ENCODE measurements around the gene ABHD8.

Gene ABHD8

DNA sequence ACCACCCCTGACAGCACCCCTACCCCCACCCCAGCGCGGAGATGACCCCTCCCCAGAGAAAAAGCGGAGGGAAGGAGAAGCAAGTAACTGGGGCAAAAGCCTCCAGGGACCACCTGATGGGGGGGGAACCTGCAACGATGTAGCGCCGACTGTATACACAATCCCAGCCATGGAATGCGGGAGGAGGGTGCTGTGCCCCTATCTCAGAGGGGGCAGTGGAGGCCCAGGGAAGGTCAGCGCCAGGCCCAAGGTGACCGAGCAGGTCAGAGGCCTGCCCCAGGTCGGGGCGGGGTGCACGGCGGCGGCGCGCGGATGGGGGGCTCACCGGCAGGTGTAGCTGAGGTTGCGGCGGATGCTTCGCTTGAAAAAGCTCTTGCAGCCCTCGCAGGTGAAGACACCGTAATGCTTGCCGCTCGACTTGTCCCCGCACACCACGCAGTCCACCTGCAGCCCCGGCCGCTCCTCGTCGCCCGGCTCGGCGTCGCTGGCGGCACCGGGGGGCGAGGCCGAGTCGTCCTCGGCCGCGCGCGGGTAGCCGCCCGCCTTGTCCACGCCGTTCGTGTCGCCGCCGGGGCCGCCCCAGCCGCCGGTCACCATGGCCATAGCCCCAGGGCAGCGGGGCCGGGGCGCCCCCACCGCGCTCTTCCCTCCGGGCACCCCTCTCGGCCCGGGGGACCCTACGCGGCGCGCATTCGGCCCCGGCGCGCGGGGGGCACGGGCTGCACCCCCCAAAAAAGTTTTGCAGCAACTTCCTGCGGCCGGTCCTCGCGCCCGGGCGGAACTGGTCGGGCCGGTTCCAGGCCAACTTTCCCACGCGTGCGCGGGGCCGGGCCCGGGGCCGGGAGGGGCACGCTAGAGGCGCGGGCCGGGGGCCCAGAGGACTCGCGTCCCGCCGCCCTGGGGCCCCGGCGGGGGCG lies 58.3 kb downstream of the ABHD8 start:
- TF ChIP-seq GATA2 (IDR thresholded peaks at IDR 0.05; ENCODE audit: low read depth, low read length) (no peak), GATA3 (IDR thresholded peaks at IDR 0.05; ENCODE audit: low read depth, low read length) (no peak)

DNA sequence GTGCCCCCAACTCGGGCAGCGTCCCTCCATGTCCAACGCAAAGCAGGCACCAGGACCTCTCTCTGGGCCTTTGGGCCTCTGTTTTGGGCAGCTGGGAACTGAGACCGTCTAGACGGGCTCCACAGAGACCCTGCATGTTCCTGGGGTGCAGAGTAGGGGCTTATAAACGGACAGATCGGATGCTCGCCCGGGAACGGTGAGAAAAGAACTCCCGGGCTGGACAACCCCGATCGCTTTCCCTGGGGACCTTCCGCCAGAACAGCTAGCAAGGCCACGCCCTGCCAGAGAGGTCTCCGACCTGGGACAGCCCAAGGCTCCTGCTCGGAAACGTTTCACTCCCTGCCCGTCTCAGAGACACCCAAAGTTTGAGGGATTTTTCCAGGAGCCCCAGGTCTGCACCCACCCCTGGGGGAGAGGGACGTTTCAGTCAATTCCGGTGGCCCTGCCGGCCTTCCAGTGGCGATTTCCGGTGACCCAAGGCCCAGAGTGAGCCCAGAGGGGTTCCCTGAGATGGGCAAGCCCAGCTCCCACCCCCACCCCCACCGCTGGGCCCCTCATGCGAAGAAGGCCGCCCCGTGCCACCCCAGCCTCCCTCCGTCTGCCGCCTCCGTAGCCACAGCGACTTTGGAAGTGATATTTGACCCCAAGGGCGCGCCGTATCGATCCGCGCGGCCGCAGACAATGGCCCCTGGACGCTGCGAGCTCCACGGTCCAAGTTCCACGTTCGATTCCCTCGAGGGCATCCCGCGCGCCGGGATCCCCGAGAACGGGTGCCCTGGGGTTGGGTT lies 59.2 kb downstream of the ABHD8 start:
- TF ChIP-seq GATA3 (IDR thresholded peaks at IDR 0.05; ENCODE audit: low read depth, low read length) (no peak), GATA2 (IDR thresholded peaks at IDR 0.05; ENCODE audit: low read depth, low read length) (no peak)

DNA sequence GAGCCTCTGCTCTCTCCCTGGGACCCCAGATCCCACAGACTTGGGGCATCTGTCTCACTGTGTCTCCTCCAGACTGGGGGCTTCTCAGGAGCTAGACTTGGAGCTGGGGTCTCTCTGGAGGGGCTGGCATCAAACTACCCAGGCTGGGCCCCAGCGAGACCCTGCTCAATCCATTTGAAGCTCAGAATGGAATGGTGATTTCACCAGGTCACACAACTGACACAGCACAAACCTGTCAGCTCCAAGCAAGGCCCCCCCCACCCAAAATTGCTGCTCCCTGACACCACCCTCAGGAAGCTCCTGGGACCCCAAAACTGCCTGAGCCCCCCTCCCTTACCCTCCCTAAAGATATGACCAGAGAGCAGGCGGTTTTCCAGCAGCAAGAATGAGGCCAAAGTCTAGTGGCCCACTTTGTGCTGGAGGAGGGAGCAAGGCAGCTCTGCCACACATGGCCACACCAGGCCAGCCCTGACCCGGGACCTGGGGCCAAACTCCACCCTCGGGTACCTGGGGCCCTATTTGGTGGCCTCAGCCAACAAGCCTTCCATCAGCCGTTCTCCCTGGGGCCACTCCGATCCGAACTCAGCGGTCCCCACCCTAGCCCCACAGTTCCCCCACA lies 59.9 kb downstream of the ABHD8 start:
- TF ChIP-seq GATA3 (IDR thresholded peaks at IDR 0.05; ENCODE audit: low read depth, low read length) (no peak), GATA2 (IDR thresholded peaks at IDR 0.05; ENCODE audit: low read depth, low read length) (no peak)

DNA sequence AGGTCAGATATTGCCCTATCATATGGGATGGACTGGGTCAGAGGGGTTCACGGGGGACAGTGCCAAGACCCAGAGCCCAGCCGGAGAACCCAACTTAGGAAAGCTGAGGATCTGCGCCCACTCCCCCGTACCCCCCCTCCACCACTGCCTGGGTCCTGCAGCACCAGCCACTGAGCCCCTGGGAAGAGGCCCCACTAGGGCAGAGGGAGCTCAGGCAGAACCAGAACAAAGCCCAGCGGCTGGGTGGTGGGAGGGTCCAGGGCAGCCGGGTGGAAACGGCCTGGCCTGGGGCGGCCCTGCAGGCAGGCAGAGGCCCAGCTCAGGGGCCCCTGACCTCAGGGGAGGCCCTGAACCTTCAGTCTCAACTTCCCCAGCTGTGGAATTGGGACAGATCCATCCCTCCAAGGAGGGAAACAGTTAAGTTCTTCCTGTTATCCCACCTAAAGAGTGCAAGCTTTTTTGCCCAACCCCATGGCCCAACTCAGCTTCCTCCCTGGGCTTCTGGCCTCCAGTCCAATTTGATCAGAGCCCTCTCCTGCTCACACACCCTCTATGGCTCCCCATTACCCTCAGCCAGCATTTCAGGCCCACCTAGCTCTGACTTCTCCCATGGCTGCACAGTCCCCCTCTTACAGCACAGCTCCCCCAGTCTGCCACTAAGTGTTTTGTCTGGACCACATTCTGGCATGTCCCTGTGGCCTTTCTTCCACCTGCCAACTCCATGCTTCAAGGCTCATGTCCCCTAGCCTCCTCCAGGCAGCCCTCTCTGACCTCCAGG lies 60.6 kb downstream of the ABHD8 start:
- TF ChIP-seq GATA2 (IDR thresholded peaks at IDR 0.05; ENCODE audit: low read depth, low read length) = no peak
- no peak for TF ChIP-seq GATA3 (IDR thresholded peaks at IDR 0.05; ENCODE audit: low read depth, low read length)

All from SH-SY5Y (cell line).